SK-N-SH (cell line): Measurements from ENCODE around the gene DUSP16. TPM values are rescaled to one million over a fixed set of nuclear protein-coding genes. Genes with fewer than 3 reads are reported as not detected.

Experiments used
- CTCF ChIA-PET: fragments of 300-600, 350-600 bp; formaldehyde crosslinking; extraction: SDS; loops from one replicate; lab custom pipeline; 2021; lab: Yijun Ruan, JAX
- POLR2A ChIA-PET: fragments of 350-600 bp; sonication (Branson Sonifier 250); formaldehyde crosslinking; extraction: SDS; loops from one replicate; lab custom pipeline; 2020; ENCODE audit warnings: antibody characterized with exemption, inconsistent platforms; lab: Yijun Ruan, JAX
- DNase-seq: peaks from one replicate; pipeline ENCODE4 v3.0.0; 2012
- H2AFZ ChIP-seq: fragments of 200-600 bp; sonication (generic); 2 replicates; pipeline ENCODE4 v1.8.1; 2016; ENCODE audit warnings: antibody characterized with exemption, mild to moderate bottlenecking, low read depth
- H3F3A ChIP-seq: fragments of 200-600 bp; sonication (generic); replicated peaks from 2 replicates; pipeline ENCODE3; 2016; ENCODE audit warnings: antibody characterized with exemption, mild to moderate bottlenecking; ENCODE audit not compliant: insufficient read depth
- H3K27ac ChIP-seq, 2 experiments: fragments of 200-500 bp in 1 of 2; fragments of 200-600 bp in 1 of 2; sonication (Bioruptor generic) in 1 of 2; sonication (generic), shearing (Covaris generic) in 1 of 2; 2 replicates each; pipeline versions ENCODE4 v1.5.1 to v1.6.1; 2014 to 2016; ENCODE audit warnings: low read depth in 2 of 2, inconsistent platforms in 1 of 2, low read length in 1 of 2, mild to moderate bottlenecking in 1 of 2, mixed read lengths in 1 of 2
- H3K27me3 ChIP-seq: fragments of 200-600 bp; sonication (generic), shearing (Covaris generic); 2 replicates; pipeline ENCODE4 v1.6.1; 2016; ENCODE audit warnings: mixed run types; ENCODE audit not compliant: insufficient read depth
- H3K36me3 ChIP-seq, 2 experiments: fragments of 200-500 bp in 1 of 2; fragments of 200-600 bp in 1 of 2; sonication (Bioruptor generic) in 1 of 2; sonication (generic) in 1 of 2; replicated peaks in 1 of 2; 2 replicates each; pipeline versions ENCODE3 to v1.5.1; 2014 to 2016; ENCODE audit warnings: low read length in 1 of 2, mild to moderate bottlenecking in 1 of 2; ENCODE audit not compliant: insufficient read depth in 2 of 2, control insufficient read depth in 1 of 2
- H3K4me1 ChIP-seq, 2 experiments: fragments of 200-500 bp in 1 of 2; fragments of 200-600 bp in 1 of 2; sonication (Bioruptor generic) in 1 of 2; sonication (generic), shearing (Covaris generic) in 1 of 2; 2 replicates each; pipeline versions ENCODE4 v1.5.1 to v1.6.1; 2014 to 2016; ENCODE audit warnings: low read depth in 1 of 2, low read length in 1 of 2, mixed run types in 1 of 2; ENCODE audit not compliant: insufficient read depth in 2 of 2, control insufficient read depth in 1 of 2
- H3K4me2 ChIP-seq: fragments of 200-600 bp; sonication (generic), shearing (Covaris generic); 2 replicates; pipeline ENCODE4 v1.6.1; 2017; ENCODE audit warnings: mixed run types
- H3K4me3 ChIP-seq, 2 experiments: fragments of 200-500 bp in 1 of 2; fragments of 200-600 bp in 1 of 2; sonication (Bioruptor generic) in 1 of 2; sonication (generic), shearing (Covaris generic) in 1 of 2; 2 replicates each; pipeline versions ENCODE4 v1.5.1 to v1.8.1; 2014 to 2016; ENCODE audit warnings: low read depth in 2 of 2, inconsistent platforms in 1 of 2, low read length in 1 of 2, mild to moderate bottlenecking in 1 of 2, mixed read lengths in 1 of 2, moderate library complexity in 1 of 2
- H3K79me2 ChIP-seq: fragments of 200-600 bp; sonication (generic); 2 replicates; pipeline ENCODE4 v1.8.1; 2017; ENCODE audit warnings: mild to moderate bottlenecking; ENCODE audit not compliant: insufficient read depth
- H3K9ac ChIP-seq: fragments of 200-600 bp; sonication (generic); 2 replicates; pipeline ENCODE4 v1.6.1; 2017; ENCODE audit warnings: mixed run types
- H3K9me2 ChIP-seq: fragments of 200-600 bp; sonication (generic); 2 replicates; pipeline ENCODE4 v1.6.1; 2017; ENCODE audit warnings: mixed run types
- H3K9me3 ChIP-seq: fragments of 200-600 bp; sonication (generic); 2 replicates; pipeline ENCODE4 v1.6.1; 2017; ENCODE audit warnings: mixed run types, mild to moderate bottlenecking, moderate library complexity
- H4K20me1 ChIP-seq: fragments of 200-600 bp; sonication (generic); 2 replicates; pipeline ENCODE4 v1.6.1; 2017; ENCODE audit warnings: mild to moderate bottlenecking, mixed run types; ENCODE audit not compliant: insufficient read depth
- FOXM1 ChIP-seq: IDR thresholded peaks from 2 replicates; pipeline ENCODE4 v1.4.0; 2012; ENCODE audit warnings: low read depth, mild to moderate bottlenecking
- IRF3 ChIP-seq: fragments of 150-350 bp; IDR thresholded peaks from 2 replicates; pipeline ENCODE4 v1.6.1; 2016; ENCODE audit warnings: mild to moderate bottlenecking, low read depth, low read length
- MAX ChIP-seq: IDR thresholded peaks from 2 replicates; pipeline ENCODE4 v1.4.0; 2012; ENCODE audit warnings: low read depth
- MEF2A ChIP-seq: IDR thresholded peaks from 2 replicates; pipeline ENCODE4 v1.4.0; 2012; ENCODE audit warnings: low read depth, borderline replicate concordance
- MXI1 ChIP-seq: IDR thresholded peaks from 2 replicates; pipeline ENCODE4 v1.6.1; 2012; ENCODE audit warnings: mild to moderate bottlenecking, low read depth, low read length, improper control_type of control experiment
- RFX5 ChIP-seq: IDR thresholded peaks from 2 replicates; pipeline ENCODE4 v1.6.1; 2012; ENCODE audit warnings: mild to moderate bottlenecking, improper control_type of control experiment, low read length
- SIN3A ChIP-seq: IDR thresholded peaks from 2 replicates; pipeline ENCODE4 v1.6.1; 2012; ENCODE audit warnings: low read depth, mild to moderate bottlenecking, low read length, moderate library complexity, borderline replicate concordance
- TEAD4 ChIP-seq: IDR thresholded peaks from 2 replicates; pipeline ENCODE4 v1.4.0; 2012; ENCODE audit warnings: mild to moderate bottlenecking, borderline replicate concordance; ENCODE audit not compliant: insufficient read depth
- USF2 ChIP-seq: fragments of 150-350 bp; IDR thresholded peaks from 2 replicates; pipeline ENCODE4 v1.6.1; 2017; ENCODE audit warnings: antibody characterized with exemption, low read length, low read depth, borderline replicate concordance
- YY1 ChIP-seq: IDR thresholded peaks from 2 replicates; pipeline ENCODE4 v1.4.0; 2012; ENCODE audit warnings: low read depth, mild to moderate bottlenecking
- ZBTB33 ChIP-seq: IDR thresholded peaks from 2 replicates; pipeline ENCODE4 v1.4.0; 2012; ENCODE audit warnings: low read depth, borderline replicate concordance
- WGBS: methylation state at CpG from one replicate; pipeline ENCODE4 v1.1.6; 2017; ENCODE audit warnings: low lambda C conversion rate; 5-methylcytosine and 5-hydroxymethylcytosine counted together
- polyA plus RNA-seq, 3 experiments: library from polyadenylated mRNA; depleted of rRNA; stranded (reverse); fragments of >200 nt; gene quantifications; 2 replicates each; pipeline ENCODE4 v1.2.3, GENCODE V29; 2012
- TF ChIP-seq, protein P1 (sequence below): IDR thresholded peaks from 2 replicates; pipeline ENCODE4 v1.4.0; 2012; ENCODE audit warnings: low read depth, borderline replicate concordance

The DUSP16 gene
- polyA plus RNA-seq, 1 of the 3 experiments (the other 2 are of a cell fraction) = 7.1 TPM

DNA sequence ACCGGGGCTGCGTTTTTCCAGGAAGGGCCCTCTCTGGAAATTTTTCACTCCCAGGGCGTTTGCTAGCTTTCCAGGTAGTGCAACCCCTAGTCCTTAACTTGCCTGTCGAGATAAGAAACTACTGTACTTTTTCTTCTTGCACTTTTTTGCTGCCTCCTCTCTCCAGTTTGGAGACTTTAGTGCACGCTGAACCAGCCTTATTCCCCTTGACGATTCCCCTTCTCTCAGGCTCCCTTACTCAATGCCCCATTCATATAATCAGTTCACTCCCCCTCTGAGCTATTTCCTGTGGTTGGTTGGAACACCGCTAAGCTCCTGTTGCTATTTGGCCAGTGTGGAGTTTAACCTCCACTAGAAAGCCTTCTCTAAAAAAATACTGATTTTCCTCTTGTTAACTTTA, 49.7 kb upstream of the DUSP16 start:
- no peaks in the 10 kb centered on the region for H3K9me3 ChIP-seq
- WGBS = 1% methylated on average over 7 of the region's 7 CpGs
- peak overlapping the region; percentile 86 for H3K9ac ChIP-seq
- peaks cover 6 to 9% of the 10 kb centered on the region in 2 experiments; a peak in 2 of 4 replicates for H3K4me1 ChIP-seq
- peak overlapping the region; percentile 68 to 75 for H3K4me3 ChIP-seq
- peaks cover 42% of the 10 kb centered on the region for H3K79me2 ChIP-seq
- TF ChIP-seq RFX5 = no peak
- no peak for TF ChIP-seq SIN3A
- TF ChIP-seq, protein P1, sequence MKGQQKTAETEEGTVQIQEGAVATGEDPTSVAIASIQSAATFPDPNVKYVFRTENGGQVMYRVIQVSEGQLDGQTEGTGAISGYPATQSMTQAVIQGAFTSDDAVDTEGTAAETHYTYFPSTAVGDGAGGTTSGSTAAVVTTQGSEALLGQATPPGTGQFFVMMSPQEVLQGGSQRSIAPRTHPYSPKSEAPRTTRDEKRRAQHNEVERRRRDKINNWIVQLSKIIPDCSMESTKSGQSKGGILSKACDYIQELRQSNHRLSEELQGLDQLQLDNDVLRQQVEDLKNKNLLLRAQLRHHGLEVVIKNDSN = no peak
- no peak for TF ChIP-seq MXI1
- TF ChIP-seq USF2 = no peak
- TF ChIP-seq MAX = no peak
- TF ChIP-seq IRF3 = no peak
- no peak for TF ChIP-seq TEAD4
- no peak for TF ChIP-seq FOXM1
- TF ChIP-seq MEF2A = no peak
- no peak for TF ChIP-seq YY1
- TF ChIP-seq ZBTB33 = no peak
- H2AFZ ChIP-seq = peak overlapping the region; percentile 83
- no peaks in the 10 kb centered on the region for H3K9me2 ChIP-seq
- no peaks in the 10 kb centered on the region for H3K27me3 ChIP-seq
- no peaks in the 10 kb centered on the region for H4K20me1 ChIP-seq
- peak overlapping the region; percentile 89 to 91 for H3K27ac ChIP-seq
- no peaks in the 10 kb centered on the region for H3K36me3 ChIP-seq
- H3F3A ChIP-seq = peaks cover 13% of the 10 kb centered on the region
- POLR2A ChIA-PET = no interaction called here
- CTCF ChIA-PET = interaction anchor here (0.6 to 3.3 kb wide), 4 partner anchors 10 to 441 kb away, joined by 3 to 15 read pairs (median 4); no protein-coding TSS in a partner anchor
- peak overlapping the region; percentile 82 for H3K4me2 ChIP-seq
- peak; percentile 60 for DNase-seq
